ENCODE data around the gene SIPA1L2.

SIPA1L2 gene

DNA sequence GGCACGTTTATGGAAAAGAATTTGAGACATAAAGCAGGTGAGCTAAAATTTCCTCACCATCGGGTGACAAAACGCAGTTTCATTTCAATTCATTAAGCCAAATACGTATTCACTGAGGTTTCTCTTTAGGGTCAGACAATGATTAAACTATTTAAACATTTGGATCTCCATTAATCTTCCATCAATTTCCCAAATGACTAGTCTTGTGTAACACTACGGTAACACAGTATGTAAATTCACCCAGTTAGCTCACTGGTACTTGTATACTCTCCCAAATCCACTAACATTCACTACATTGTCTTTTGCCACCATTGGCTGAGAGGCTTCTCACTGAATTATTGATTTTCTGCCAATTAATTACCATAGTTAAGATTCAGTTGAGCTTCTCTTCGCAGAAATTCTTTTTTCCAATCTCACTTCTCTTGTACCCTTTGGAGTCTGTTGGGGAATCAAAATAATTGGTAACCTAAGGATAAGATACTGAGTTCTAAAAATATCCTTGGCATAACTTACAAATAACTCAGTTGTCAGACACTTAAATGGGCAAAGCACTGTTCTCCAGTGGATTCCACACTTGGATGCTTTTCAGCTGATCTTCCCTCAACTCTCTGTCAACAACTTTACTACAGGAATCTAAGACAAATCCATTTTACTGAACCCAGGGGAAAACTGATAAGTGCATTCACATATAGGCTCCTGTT lies 40.7 kb downstream of the SIPA1L2 start:
- TF ChIP-seq, protein P1, sequence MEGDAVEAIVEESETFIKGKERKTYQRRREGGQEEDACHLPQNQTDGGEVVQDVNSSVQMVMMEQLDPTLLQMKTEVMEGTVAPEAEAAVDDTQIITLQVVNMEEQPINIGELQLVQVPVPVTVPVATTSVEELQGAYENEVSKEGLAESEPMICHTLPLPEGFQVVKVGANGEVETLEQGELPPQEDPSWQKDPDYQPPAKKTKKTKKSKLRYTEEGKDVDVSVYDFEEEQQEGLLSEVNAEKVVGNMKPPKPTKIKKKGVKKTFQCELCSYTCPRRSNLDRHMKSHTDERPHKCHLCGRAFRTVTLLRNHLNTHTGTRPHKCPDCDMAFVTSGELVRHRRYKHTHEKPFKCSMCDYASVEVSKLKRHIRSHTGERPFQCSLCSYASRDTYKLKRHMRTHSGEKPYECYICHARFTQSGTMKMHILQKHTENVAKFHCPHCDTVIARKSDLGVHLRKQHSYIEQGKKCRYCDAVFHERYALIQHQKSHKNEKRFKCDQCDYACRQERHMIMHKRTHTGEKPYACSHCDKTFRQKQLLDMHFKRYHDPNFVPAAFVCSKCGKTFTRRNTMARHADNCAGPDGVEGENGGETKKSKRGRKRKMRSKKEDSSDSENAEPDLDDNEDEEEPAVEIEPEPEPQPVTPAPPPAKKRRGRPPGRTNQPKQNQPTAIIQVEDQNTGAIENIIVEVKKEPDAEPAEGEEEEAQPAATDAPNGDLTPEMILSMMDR (IDR thresholded peaks at IDR 0.05; ENCODE audit: low read depth, low read length) = no peak
- no peak for DNase-seq (ENCODE audit: extremely low read depth, low read depth)

- no peak for DNase-seq (ENCODE audit: extremely low read depth, low read depth)
- TF ChIP-seq, protein P1 (IDR thresholded peaks at IDR 0.05; ENCODE audit: low read depth, low read length) = no peak
Observed at GRCh38 chr1:232587141-232588008, 42.6 kb downstream of the SIPA1L2 start.

DNA sequence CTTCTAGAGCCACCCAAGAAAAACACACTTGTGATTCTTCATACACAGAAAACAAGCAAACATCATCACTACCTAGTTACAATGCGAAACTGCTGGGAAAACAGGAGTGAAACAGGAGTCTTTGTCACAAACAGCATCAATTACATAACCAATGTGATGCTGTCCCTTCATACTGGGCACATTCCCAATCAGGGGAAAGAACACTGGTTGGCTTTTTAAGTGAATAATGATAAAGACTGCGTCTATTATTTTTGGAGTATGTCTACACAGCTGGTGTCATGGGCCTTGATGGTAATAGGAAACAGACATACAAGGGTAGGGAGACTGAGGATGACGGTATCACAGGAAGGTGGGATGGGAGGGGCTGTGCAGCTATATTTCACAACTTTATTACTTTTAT lies 43.3 kb downstream of the SIPA1L2 start:
- DNase-seq (ENCODE audit: extremely low read depth, low read depth) = no peak
- TF ChIP-seq, protein P1 (IDR thresholded peaks at IDR 0.05; ENCODE audit: low read depth, low read length) = no peak

DNA sequence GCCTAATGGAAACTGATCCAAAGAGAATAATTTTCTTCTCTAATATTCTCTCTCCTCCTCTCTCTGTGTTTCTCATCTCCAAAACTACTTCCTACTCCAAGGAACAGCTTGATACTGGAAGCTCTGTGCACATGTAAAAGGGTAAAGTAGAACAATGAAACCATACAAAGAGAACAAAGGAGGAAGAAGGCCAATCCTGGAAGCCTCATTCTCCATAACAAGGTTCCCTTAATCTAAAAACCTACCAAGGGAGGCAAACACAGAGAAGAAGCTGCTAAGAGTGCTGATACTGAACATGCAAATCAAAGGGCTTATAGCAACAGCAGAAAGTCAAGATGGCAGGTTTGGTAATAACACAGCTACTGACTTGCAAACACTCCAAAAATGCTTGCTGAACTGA lies 44.4 kb downstream of the SIPA1L2 start:
- no peak for DNase-seq (ENCODE audit: extremely low read depth, low read depth)
- TF ChIP-seq, protein P1 (IDR thresholded peaks at IDR 0.05; ENCODE audit: low read depth, low read length) = no peak

DNA sequence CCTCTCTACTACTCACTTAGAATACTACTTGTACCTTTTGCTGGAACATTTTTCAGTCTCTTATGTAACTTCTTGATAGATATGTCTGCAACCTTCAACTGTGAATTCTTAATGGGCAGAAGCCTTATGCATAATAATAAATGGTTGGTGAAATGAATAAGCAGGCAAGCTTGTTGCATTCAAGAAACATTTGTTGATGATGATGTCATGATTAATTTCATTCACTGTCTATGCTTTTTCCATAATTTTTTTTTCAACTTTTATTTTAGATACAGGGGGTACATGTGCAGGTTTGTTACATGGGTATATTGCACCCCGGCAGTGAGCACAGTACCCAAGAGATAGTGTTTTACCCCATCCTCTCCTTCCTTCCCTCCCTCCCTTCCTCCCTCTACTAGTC lies 48.0 kb downstream of the SIPA1L2 start:
- no peak for DNase-seq (ENCODE audit: extremely low read depth, low read depth)
- TF ChIP-seq, protein P1 (IDR thresholded peaks at IDR 0.05; ENCODE audit: low read depth, low read length) = no peak

All from AG09319 (cell line).